Liver (tissue), 3 donors: ENCODE data around the gene ICAM4.

Source experiments
- EGR1 ChIP-seq, 2 donors: IDR thresholded peaks; 2 replicates each; pipeline ENCODE4 v1.6.1; 2016 to 2018; ENCODE audit warnings: antibody characterized with exemption in 2 of 2, low read depth in 2 of 2
- GABPA ChIP-seq, 2 donors: IDR thresholded peaks in 1 of 2; conservative IDR thresholded peaks in 1 of 2; 2 replicates each; pipeline ENCODE4 v1.6.1; 2016; ENCODE audit warnings: antibody characterized with exemption in 2 of 2, mild to moderate bottlenecking in 1 of 2, moderate library complexity in 1 of 2
- TF ChIP-seq, protein P1 (sequence below): fragments of 150-350 bp; IDR thresholded peaks from 2 replicates; pipeline ENCODE4 v1.5.1; 2017; ENCODE audit warnings: improper control_type of control experiment, low read depth, low read length; ENCODE audit not compliant: missing input control
- TF ChIP-seq, protein P2 (sequence below): IDR thresholded peaks from 2 replicates; pipeline ENCODE4 v1.6.1; 2016; ENCODE audit warnings: antibody characterized with exemption, mild to moderate bottlenecking
- donor health status: healthy.
- donor health status: healthy.

- TF ChIP-seq, protein P1, sequence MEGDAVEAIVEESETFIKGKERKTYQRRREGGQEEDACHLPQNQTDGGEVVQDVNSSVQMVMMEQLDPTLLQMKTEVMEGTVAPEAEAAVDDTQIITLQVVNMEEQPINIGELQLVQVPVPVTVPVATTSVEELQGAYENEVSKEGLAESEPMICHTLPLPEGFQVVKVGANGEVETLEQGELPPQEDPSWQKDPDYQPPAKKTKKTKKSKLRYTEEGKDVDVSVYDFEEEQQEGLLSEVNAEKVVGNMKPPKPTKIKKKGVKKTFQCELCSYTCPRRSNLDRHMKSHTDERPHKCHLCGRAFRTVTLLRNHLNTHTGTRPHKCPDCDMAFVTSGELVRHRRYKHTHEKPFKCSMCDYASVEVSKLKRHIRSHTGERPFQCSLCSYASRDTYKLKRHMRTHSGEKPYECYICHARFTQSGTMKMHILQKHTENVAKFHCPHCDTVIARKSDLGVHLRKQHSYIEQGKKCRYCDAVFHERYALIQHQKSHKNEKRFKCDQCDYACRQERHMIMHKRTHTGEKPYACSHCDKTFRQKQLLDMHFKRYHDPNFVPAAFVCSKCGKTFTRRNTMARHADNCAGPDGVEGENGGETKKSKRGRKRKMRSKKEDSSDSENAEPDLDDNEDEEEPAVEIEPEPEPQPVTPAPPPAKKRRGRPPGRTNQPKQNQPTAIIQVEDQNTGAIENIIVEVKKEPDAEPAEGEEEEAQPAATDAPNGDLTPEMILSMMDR: no peak
- no peak for TF ChIP-seq EGR1 (IDR thresholded peaks at IDR 0.05; ENCODE audit: low read depth in 2 of 2)
- TF ChIP-seq, protein P2, sequence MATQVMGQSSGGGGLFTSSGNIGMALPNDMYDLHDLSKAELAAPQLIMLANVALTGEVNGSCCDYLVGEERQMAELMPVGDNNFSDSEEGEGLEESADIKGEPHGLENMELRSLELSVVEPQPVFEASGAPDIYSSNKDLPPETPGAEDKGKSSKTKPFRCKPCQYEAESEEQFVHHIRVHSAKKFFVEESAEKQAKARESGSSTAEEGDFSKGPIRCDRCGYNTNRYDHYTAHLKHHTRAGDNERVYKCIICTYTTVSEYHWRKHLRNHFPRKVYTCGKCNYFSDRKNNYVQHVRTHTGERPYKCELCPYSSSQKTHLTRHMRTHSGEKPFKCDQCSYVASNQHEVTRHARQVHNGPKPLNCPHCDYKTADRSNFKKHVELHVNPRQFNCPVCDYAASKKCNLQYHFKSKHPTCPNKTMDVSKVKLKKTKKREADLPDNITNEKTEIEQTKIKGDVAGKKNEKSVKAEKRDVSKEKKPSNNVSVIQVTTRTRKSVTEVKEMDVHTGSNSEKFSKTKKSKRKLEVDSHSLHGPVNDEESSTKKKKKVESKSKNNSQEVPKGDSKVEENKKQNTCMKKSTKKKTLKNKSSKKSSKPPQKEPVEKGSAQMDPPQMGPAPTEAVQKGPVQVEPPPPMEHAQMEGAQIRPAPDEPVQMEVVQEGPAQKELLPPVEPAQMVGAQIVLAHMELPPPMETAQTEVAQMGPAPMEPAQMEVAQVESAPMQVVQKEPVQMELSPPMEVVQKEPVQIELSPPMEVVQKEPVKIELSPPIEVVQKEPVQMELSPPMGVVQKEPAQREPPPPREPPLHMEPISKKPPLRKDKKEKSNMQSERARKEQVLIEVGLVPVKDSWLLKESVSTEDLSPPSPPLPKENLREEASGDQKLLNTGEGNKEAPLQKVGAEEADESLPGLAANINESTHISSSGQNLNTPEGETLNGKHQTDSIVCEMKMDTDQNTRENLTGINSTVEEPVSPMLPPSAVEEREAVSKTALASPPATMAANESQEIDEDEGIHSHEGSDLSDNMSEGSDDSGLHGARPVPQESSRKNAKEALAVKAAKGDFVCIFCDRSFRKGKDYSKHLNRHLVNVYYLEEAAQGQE: no peak
- TF ChIP-seq GABPA (IDR thresholded peaks at IDR 0.05 in 1 of 2, conservative IDR thresholded peaks at IDR 0.05 in 1 of 2): no peak
These were observed 30.2 kb upstream of the ICAM4 start for GRCh38 chr19:10256551-10256950.
